ENCODE measurements around the gene MEA1.

MEA1 gene

GRCh38 chr6:43037706-43038105, 24.0 kb upstream of the MEA1 start (continued):
- TF ChIP-seq PRDM2 (tag by site-specific recombination; IDR thresholded peaks at IDR 0.05; ENCODE audit: borderline replicate concordance): no peak
- no peak for TF ChIP-seq ZNF37A (tag by site-specific recombination; IDR thresholded peaks at IDR 0.05)
- TF ChIP-seq ZNF350 (tag by site-specific recombination; IDR thresholded peaks at IDR 0.05): no peak
- TF ChIP-seq ZFP37 (tag by site-specific recombination; IDR thresholded peaks at IDR 0.05): no peak
- TF ChIP-seq ZNF837 (tag by site-specific recombination; IDR thresholded peaks at IDR 0.05): no peak
- TF ChIP-seq AEBP2 (tag by site-specific recombination; IDR thresholded peaks at IDR 0.05; ENCODE audit: borderline replicate concordance): no peak
- no peak for TF ChIP-seq ZSCAN30 (tag by site-specific recombination; IDR thresholded peaks at IDR 0.05)
- no peak for TF ChIP-seq ZNF624 (tag by site-specific recombination; IDR thresholded peaks at IDR 0.05)
- TF ChIP-seq ZNF513 (tag by site-specific recombination; IDR thresholded peaks at IDR 0.05): no peak

GRCh38 chr6:43037197-43037596, 23.5 kb upstream of the MEA1 start:
- POLR2A ChIA-PET: interaction anchor here (0.7 to 5.0 kb wide), 4 partner anchors 16 to 1138 kb away, joined by 3 to 22 read pairs (median 8); partner anchors contain the start of genes CUL7 and RRP36
- no peak overlapping the region for H3K27ac ChIP-seq (ENCODE audit: extremely low read depth, low read depth, low read length)
- TF ChIP-seq ZNF658 (tag by site-specific recombination; IDR thresholded peaks at IDR 0.05) (no peak), ZNF596 (tag by site-specific recombination; IDR thresholded peaks at IDR 0.05) (no peak), ZNF701 (tag by site-specific recombination; IDR thresholded peaks at IDR 0.05) (no peak), ZNF26 (tag by site-specific recombination; IDR thresholded peaks at IDR 0.05) (no peak), SCRT2 (tag by site-specific recombination; IDR thresholded peaks at IDR 0.05) (no peak), ZNF280D (tag by site-specific recombination; IDR thresholded peaks at IDR 0.05) (no peak), ZNF544 (tag by site-specific recombination; IDR thresholded peaks at IDR 0.05) (no peak), REST (tag by site-specific recombination; IDR thresholded peaks at IDR 0.05) (no peak), ZNF354C (tag by site-specific recombination; IDR thresholded peaks at IDR 0.05; ENCODE audit: borderline replicate concordance, low read depth) (no peak), ZNF174 (tag by site-specific recombination; IDR thresholded peaks at IDR 0.05) (no peak)

More at GRCh38 chr6:43037197-43037596, 23.5 kb upstream of the MEA1 start:
- Histone ChIP-seq H3K4me1 (ENCODE audit: control insufficient read depth, insufficient read depth, low read length) (no peaks in the 10 kb centered on the region), H3K36me3 (ENCODE audit: control insufficient read depth in 2 of 2, insufficient read depth in 1 of 2, low read length in 2 of 2) (peaks cover 44 to 83% of the 10 kb centered on the region in 2 experiments), H3K9me3 (ENCODE audit: control insufficient read depth, insufficient read depth, low read depth, low read length) (no peaks in the 10 kb centered on the region), H3K4me3 (ENCODE audit: low read depth, low read length) (no peak overlapping the region)
- CTCF ChIA-PET: interaction anchor here (0.7 to 1.5 kb wide), 4 partner anchors 14 to 399 kb away, joined by 3 to 4 read pairs (median 3); no protein-coding TSS in a partner anchor
